ENCODE data around the gene PIM1.
"Not testable (repeated sequence)": the region's sequence is repeated elsewhere in the genome, so short reads cannot be mapped to it uniquely, and the experiment has no call there.

GRCh38 chr6:37196451-37196850 lies 26.5 kb downstream of the PIM1 start:
- not testable (repeated sequence) for TF ChIP-seq POLR2AphosphoS5 (IDR thresholded peaks at IDR 0.05; ENCODE audit: low read depth, low read length); PAX5 (IDR thresholded peaks at IDR 0.05; ENCODE audit: insufficient read depth, low read length, severe bottlenecking); POLR2A (IDR thresholded peaks at IDR 0.05; ENCODE audit: low read depth, low read length); TAF1 (IDR thresholded peaks at IDR 0.05; ENCODE audit: low read depth, low read length); SPI1 (IDR thresholded peaks at IDR 0.05; ENCODE audit: low read depth, low read length); POU2F2 (IDR thresholded peaks at IDR 0.05; ENCODE audit: low read depth, low read length)
